Liver (tissue), 9 donors: Measurements from ENCODE around the gene UBTD1. TPM values are rescaled to one million over a fixed set of nuclear protein-coding genes. Genes with fewer than 3 reads are reported as not detected.

Experiments used
- DNase-seq: peaks from one replicate; pipeline ENCODE4 v3.0.0-alpha.2; 2017; ENCODE audit warnings: low spot score
- H3K27ac ChIP-seq, 2 donors: one replicate each; pipeline ENCODE4 v1.7.0; 2013; ENCODE audit warnings: inconsistent platforms in 2 of 2, low read length in 2 of 2, control low read depth in 1 of 2, low read depth in 1 of 2, mild to moderate bottlenecking in 1 of 2
- H3K27me3 ChIP-seq, 4 donors: one replicate each; pipeline versions ENCODE4 v1.6.1 to v1.7.0; 2013; ENCODE audit warnings: low read length in 3 of 4, inconsistent platforms in 1 of 4, mild to moderate bottlenecking in 1 of 4, moderate library complexity in 1 of 4; ENCODE audit not compliant: control insufficient read depth in 4 of 4, insufficient read depth in 4 of 4
- H3K36me3 ChIP-seq, 4 donors: one replicate each; pipeline versions ENCODE4 v1.6.1 to v1.7.0; 2013; ENCODE audit warnings: low read length in 3 of 4, mild to moderate bottlenecking in 3 of 4, low read depth in 1 of 4, moderate library complexity in 1 of 4; ENCODE audit not compliant: control insufficient read depth in 4 of 4, insufficient read depth in 3 of 4
- H3K4me1 ChIP-seq, 4 donors: one replicate each; pipeline versions ENCODE4 v1.6.1 to v1.7.0; 2013; ENCODE audit warnings: low read length in 3 of 4, mild to moderate bottlenecking in 3 of 4, moderate library complexity in 1 of 4; ENCODE audit not compliant: control insufficient read depth in 4 of 4, insufficient read depth in 4 of 4
- H3K4me3 ChIP-seq, 3 donors: one replicate each; pipeline versions ENCODE4 v1.6.1 to v1.7.0; 2013; ENCODE audit warnings: low read length in 3 of 3, control low read depth in 1 of 3, low read depth in 1 of 3, mild to moderate bottlenecking in 1 of 3
- H3K9ac ChIP-seq, 2 donors: one replicate each; pipeline ENCODE4 v1.7.0; 2013; ENCODE audit warnings: low read length in 2 of 2, mild to moderate bottlenecking in 2 of 2, moderate library complexity in 2 of 2, control low read depth in 1 of 2, low read depth in 1 of 2
- H3K9me3 ChIP-seq, 4 donors: one replicate each; pipeline versions ENCODE4 v1.6.1 to v1.7.0; 2013; ENCODE audit warnings: low read length in 3 of 4; ENCODE audit not compliant: control insufficient read depth in 4 of 4
- ATF3 ChIP-seq: IDR thresholded peaks from 2 replicates; pipeline ENCODE4 v1.6.1; 2016; ENCODE audit warnings: antibody characterized with exemption
- CTCF ChIP-seq: fragments of 150-350 bp; IDR thresholded peaks from 2 replicates; pipeline ENCODE4 v1.5.1; 2017; ENCODE audit warnings: improper control_type of control experiment, low read depth, low read length; ENCODE audit not compliant: missing input control
- EGR1 ChIP-seq, 2 donors: IDR thresholded peaks; 2 replicates each; pipeline ENCODE4 v1.6.1; 2016 to 2018; ENCODE audit warnings: antibody characterized with exemption in 2 of 2, low read depth in 2 of 2
- FOXA1 ChIP-seq: IDR thresholded peaks from 2 replicates; pipeline ENCODE4 v1.6.1; 2016; ENCODE audit warnings: antibody characterized with exemption
- FOXA2 ChIP-seq: IDR thresholded peaks from 2 replicates; pipeline ENCODE4 v1.6.1; 2016; ENCODE audit warnings: antibody characterized with exemption
- GABPA ChIP-seq, 2 donors: IDR thresholded peaks in 1 of 2; conservative IDR thresholded peaks in 1 of 2; 2 replicates each; pipeline ENCODE4 v1.6.1; 2016; ENCODE audit warnings: antibody characterized with exemption in 2 of 2, mild to moderate bottlenecking in 1 of 2, moderate library complexity in 1 of 2
- HNF4A ChIP-seq, 2 donors: conservative IDR thresholded peaks; 2 replicates each; pipeline ENCODE4 v1.6.1; 2016; ENCODE audit warnings: antibody characterized with exemption in 2 of 2, mild to moderate bottlenecking in 2 of 2
- HNF4G ChIP-seq: IDR thresholded peaks from 2 replicates; pipeline ENCODE4 v1.6.1; 2016; ENCODE audit warnings: antibody characterized with exemption
- JUND ChIP-seq, 2 donors: IDR thresholded peaks; 2 replicates each; pipeline ENCODE4 v1.6.1; 2016; ENCODE audit warnings: antibody characterized with exemption in 2 of 2
- NR2F2 ChIP-seq: IDR thresholded peaks from 2 replicates; pipeline ENCODE4 v1.6.1; 2016; ENCODE audit warnings: antibody characterized with exemption
- RAD21 ChIP-seq, 2 donors: IDR thresholded peaks; 2 replicates each; pipeline ENCODE4 v1.6.1; 2016; ENCODE audit warnings: antibody characterized with exemption in 2 of 2, mild to moderate bottlenecking in 2 of 2
- RXRA ChIP-seq, 2 donors: IDR thresholded peaks; 2 replicates each; pipeline ENCODE4 v1.6.1; 2017 to 2018; ENCODE audit warnings: antibody characterized with exemption in 2 of 2, mild to moderate bottlenecking in 1 of 2
- SP1 ChIP-seq: IDR thresholded peaks from 2 replicates; pipeline ENCODE4 v1.6.1; 2018; ENCODE audit warnings: antibody characterized with exemption, mild to moderate bottlenecking
- TAF1 ChIP-seq: conservative IDR thresholded peaks from 2 replicates; pipeline ENCODE4 v1.6.1; 2016; ENCODE audit warnings: antibody characterized with exemption, mild to moderate bottlenecking
- YY1 ChIP-seq: IDR thresholded peaks from 2 replicates; pipeline ENCODE4 v1.6.1; 2016; ENCODE audit warnings: antibody characterized with exemption, mild to moderate bottlenecking
- ZBTB33 ChIP-seq: IDR thresholded peaks from 2 replicates; pipeline ENCODE4 v1.6.1; 2016; ENCODE audit warnings: antibody characterized with exemption
- WGBS: extraction: QIAGEN DNeasy Blood & Tissue Kit; methylation state at CpG from one replicate; pipeline ENCODE4 v1.1.7; 2013; 5-methylcytosine and 5-hydroxymethylcytosine counted together
- polyA plus RNA-seq, 2 donors: library from polyadenylated mRNA; stranded (reverse) in 1 of 2; unstranded in 1 of 2; fragments of 200-250 nt in 1 of 2; fragments of >200 nt in 1 of 2; fragmentation: Nextera tagmentation in 1 of 2; extraction: Ambion mirVana in 1 of 2; gene quantifications; one replicate each; pipeline versions ENCODE4 v1.2.1 to v1.2.3, GENCODE V29; 2013 to 2015
- total RNA-seq, 2 donors: library from RNA; depleted of rRNA; stranded (reverse); fragments of >200 nt; gene quantifications; one replicate each; pipeline ENCODE4 v1.2.3, GENCODE V29; 2014
- TF ChIP-seq, protein P1 (sequence below): IDR thresholded peaks from 2 replicates; pipeline ENCODE4 v1.6.1; 2016; ENCODE audit warnings: antibody characterized with exemption
- TF ChIP-seq, protein P2 (sequence below): IDR thresholded peaks from 2 replicates; pipeline ENCODE4 v1.6.1; 2016; ENCODE audit warnings: antibody characterized with exemption, mild to moderate bottlenecking
- donor health status: healthy.
- donor health status: healthy.
- donor health status: healthy.
- donor health status: healthy.
- donor health status: healthy.

The UBTD1 gene
- total and polyA plus RNA-seq, 4 donors = 2.7 to 11.0 (median 9.3) TPM

- H3K27me3 ChIP-seq = no peaks in the 10 kb centered on the region
Observed at GRCh38 chr10:97509120-97509680, 10.5 kb downstream of the UBTD1 start.

More at GRCh38 chr10:97509120-97509680, 10.5 kb downstream of the UBTD1 start:
- Histone ChIP-seq H3K36me3 (no peaks in the 10 kb centered on the region), H3K4me1 (peaks cover 0 to 4% (median 1%) of the 10 kb centered on the region in 4 donors), H3K4me3 (no peak overlapping the region), H3K9me3 (no peaks in the 10 kb centered on the region), H3K9ac (no peak overlapping the region), H3K27ac (no peak overlapping the region)
- DNase-seq = no peak
- TF ChIP-seq RAD21 (IDR thresholded peaks at IDR 0.05) (no peak), HNF4G (no peak), GABPA (IDR thresholded peaks at IDR 0.05 in 1 of 2, conservative IDR thresholded peaks at IDR 0.05 in 1 of 2) (no peak), TAF1 (no peak), CTCF (no peak), EGR1 (IDR thresholded peaks at IDR 0.05; ENCODE audit: low read depth in 2 of 2) (no peak), NR2F2 (no peak), YY1 (no peak), RXRA (IDR thresholded peaks at IDR 0.05) (no peak), SP1 (no peak), ATF3 (no peak), JUND (IDR thresholded peaks at IDR 0.05) (no peak), FOXA2 (no peak), ZBTB33 (no peak), HNF4A (conservative IDR thresholded peaks at IDR 0.05) (no peak), FOXA1 (no peak)
- TF ChIP-seq, protein P1, sequence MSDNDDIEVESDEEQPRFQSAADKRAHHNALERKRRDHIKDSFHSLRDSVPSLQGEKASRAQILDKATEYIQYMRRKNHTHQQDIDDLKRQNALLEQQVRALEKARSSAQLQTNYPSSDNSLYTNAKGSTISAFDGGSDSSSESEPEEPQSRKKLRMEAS = no peak
- TF ChIP-seq, protein P2, sequence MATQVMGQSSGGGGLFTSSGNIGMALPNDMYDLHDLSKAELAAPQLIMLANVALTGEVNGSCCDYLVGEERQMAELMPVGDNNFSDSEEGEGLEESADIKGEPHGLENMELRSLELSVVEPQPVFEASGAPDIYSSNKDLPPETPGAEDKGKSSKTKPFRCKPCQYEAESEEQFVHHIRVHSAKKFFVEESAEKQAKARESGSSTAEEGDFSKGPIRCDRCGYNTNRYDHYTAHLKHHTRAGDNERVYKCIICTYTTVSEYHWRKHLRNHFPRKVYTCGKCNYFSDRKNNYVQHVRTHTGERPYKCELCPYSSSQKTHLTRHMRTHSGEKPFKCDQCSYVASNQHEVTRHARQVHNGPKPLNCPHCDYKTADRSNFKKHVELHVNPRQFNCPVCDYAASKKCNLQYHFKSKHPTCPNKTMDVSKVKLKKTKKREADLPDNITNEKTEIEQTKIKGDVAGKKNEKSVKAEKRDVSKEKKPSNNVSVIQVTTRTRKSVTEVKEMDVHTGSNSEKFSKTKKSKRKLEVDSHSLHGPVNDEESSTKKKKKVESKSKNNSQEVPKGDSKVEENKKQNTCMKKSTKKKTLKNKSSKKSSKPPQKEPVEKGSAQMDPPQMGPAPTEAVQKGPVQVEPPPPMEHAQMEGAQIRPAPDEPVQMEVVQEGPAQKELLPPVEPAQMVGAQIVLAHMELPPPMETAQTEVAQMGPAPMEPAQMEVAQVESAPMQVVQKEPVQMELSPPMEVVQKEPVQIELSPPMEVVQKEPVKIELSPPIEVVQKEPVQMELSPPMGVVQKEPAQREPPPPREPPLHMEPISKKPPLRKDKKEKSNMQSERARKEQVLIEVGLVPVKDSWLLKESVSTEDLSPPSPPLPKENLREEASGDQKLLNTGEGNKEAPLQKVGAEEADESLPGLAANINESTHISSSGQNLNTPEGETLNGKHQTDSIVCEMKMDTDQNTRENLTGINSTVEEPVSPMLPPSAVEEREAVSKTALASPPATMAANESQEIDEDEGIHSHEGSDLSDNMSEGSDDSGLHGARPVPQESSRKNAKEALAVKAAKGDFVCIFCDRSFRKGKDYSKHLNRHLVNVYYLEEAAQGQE = no peak
- WGBS = 93% methylated on average over 8 of the region's 8 CpGs
